Measurements from ENCODE around the gene PSRC1.

- TF ChIP-seq CTCF (IDR thresholded peaks at IDR 0.05) (no peak), EP300 (IDR thresholded peaks at IDR 0.05) (no peak)
Observed at GRCh38 chr1:109241344-109241743, 41.6 kb downstream of the PSRC1 start.

Data from sigmoid colon (tissue), 4 donors.